ENCODE data around the gene CHCHD1. TPM values are rescaled to one million over a fixed set of nuclear protein-coding genes. Genes with fewer than 3 reads are reported as not detected.
"Not testable (repeated sequence)": the region's sequence is repeated elsewhere in the genome, so short reads cannot be mapped to it uniquely, and the experiment has no call there.

The CHCHD1 gene
- total RNA-seq, 2 donors from 2014 or later = 37.6 to 49.3 TPM

GRCh38 chr10:73828161-73828560 lies 46.3 kb downstream of the CHCHD1 start:
- no peak overlapping the region for H3K27ac Mint-ChIP-seq
- WGBS, 2 experiments (ENCODE audit: insufficient coverage in 1 of 2, insufficient read length in 1 of 2) = 96 to 100% methylated on average over 2 to 6 of the region's 6 CpGs
- no peak for TF ChIP-seq CTCF (conservative IDR thresholded peaks at IDR 0.05)

GRCh38 chr10:73829090-73829489 lies 47.2 kb downstream of the CHCHD1 start:
- H3K4me3 Mint-ChIP-seq; H3K4me1 Mint-ChIP-seq; DNase-seq; H3K27ac Mint-ChIP-seq; H3K4me3 ChIP-seq (ENCODE audit: low read length); H3K4me1 ChIP-seq (ENCODE audit: control insufficient read depth, insufficient read depth, low read length); H3K9ac ChIP-seq (ENCODE audit: extremely low read depth, low read length, poor library complexity, severe bottlenecking); H3K27ac ChIP-seq (ENCODE audit: low read depth, low read length); H3K9me3 Mint-ChIP-seq; H3K9me3 ChIP-seq (ENCODE audit: control insufficient read depth, low read length): not testable (repeated sequence)
- H3K36me3 ChIP-seq (ENCODE audit: control insufficient read depth, insufficient read depth, low read length) = peaks cover 18% of the 10 kb centered on the region
- peaks cover 14% of the 10 kb centered on the region for H3K27me3 ChIP-seq (ENCODE audit: control insufficient read depth, insufficient read depth, low read length, poor library complexity, severe bottlenecking)
- H3K27me3 Mint-ChIP-seq (ENCODE audit: insufficient read depth) = peaks cover 42% of the 10 kb centered on the region
- peaks cover 27% of the 10 kb centered on the region for H3K36me3 Mint-ChIP-seq (ENCODE audit: low read depth)
- WGBS, 2 experiments (ENCODE audit: insufficient coverage in 1 of 2, insufficient read length in 1 of 2) = 91 to 97% methylated on average over 3 to 7 of the region's 7 CpGs

More at GRCh38 chr10:73828161-73828560, 46.3 kb downstream of the CHCHD1 start:
- Mint-ChIP-seq H3K9me3 (no peaks in the 10 kb centered on the region), H3K4me3 (no peak overlapping the region), H3K27me3 (ENCODE audit: insufficient read depth) (peaks cover 46% of the 10 kb centered on the region), H3K36me3 (ENCODE audit: low read depth) (peaks cover 27% of the 10 kb centered on the region), H3K4me1 (peaks cover 14% of the 10 kb centered on the region)
- Histone ChIP-seq H3K27me3 (ENCODE audit: control insufficient read depth, insufficient read depth, low read length, poor library complexity, severe bottlenecking) (peaks cover 14% of the 10 kb centered on the region), H3K4me1 (ENCODE audit: control insufficient read depth, insufficient read depth, low read length) (no peaks in the 10 kb centered on the region), H3K9me3 (ENCODE audit: control insufficient read depth, low read length) (no peaks in the 10 kb centered on the region), H3K4me3 (ENCODE audit: low read length) (no peak overlapping the region), H3K9ac (ENCODE audit: extremely low read depth, low read length, poor library complexity, severe bottlenecking) (no peak overlapping the region), H3K27ac (ENCODE audit: low read depth, low read length) (no peak overlapping the region), H3K36me3 (ENCODE audit: control insufficient read depth, insufficient read depth, low read length) (peaks cover 16% of the 10 kb centered on the region)
- DNase-seq = no peak

Other genes with a start within 250 kb of the CHCHD1 start
- gene USP54, start 190.7 kb upstream of the CHCHD1 start, total RNA-seq = 100 to 1,000 TPM in 1 of 2 donors, 10 to 100 TPM in 1; 89.5 to 110 TPM
- gene MYOZ1, start 140.6 kb upstream of the CHCHD1 start, total RNA-seq = 1 to 10 TPM; 1.6 to 2.4 TPM
- gene SYNPO2L, start 126.0 kb upstream of the CHCHD1 start, total RNA-seq = under 1 TPM; 0.11 to 0.20 TPM
- 10 to 100 TPM; 10.1 to 13.8 TPM for gene AGAP5, start 83.9 kb upstream of the CHCHD1 start, total RNA-seq
- gene SEC24C, start 37.7 kb upstream of the CHCHD1 start, total RNA-seq = 10 to 100 TPM; 63.2 to 71.4 TPM
- gene ZSWIM8, start 3.6 kb downstream of the CHCHD1 start, total RNA-seq = 10 to 100 TPM; 75.9 to 79.8 TPM
- gene NDST2, start 29.6 kb downstream of the CHCHD1 start, total RNA-seq = 10 to 100 TPM; 19.6 to 20.3 TPM
- gene CAMK2G, start 92.5 kb downstream of the CHCHD1 start, total RNA-seq = 10 to 100 TPM; 20.9 to 21.7 TPM
- gene PLAU, start 129.1 kb downstream of the CHCHD1 start, total RNA-seq = 1 to 10 TPM; 2.7 to 3.3 TPM
- gene VCL, start 216.1 kb downstream of the CHCHD1 start, total RNA-seq = 100 to 1,000 TPM; 109 to 214 TPM

Data from endodermal cell (in vitro differentiated cells).